Fibroblast of lung (primary cell): ENCODE data around the gene TMEM178B. TPM values are rescaled to one million over a fixed set of nuclear protein-coding genes. Genes with fewer than 3 reads are reported as not detected.

Experiments
- DNase-seq, 2 donors: peaks; one replicate each; pipeline versions ENCODE4 v3.0.0 to v3.0.0-alpha.2; 2010; ENCODE audit warnings: low read depth in 2 of 2
- H2AFZ ChIP-seq: 2 replicates; pipeline ENCODE4 v1.5.1; 2012; ENCODE audit warnings: low read length, control low read depth, inconsistent platforms
- H3K27ac ChIP-seq: 2 replicates; pipeline ENCODE4 v1.5.1; 2011; ENCODE audit warnings: low read length, control low read depth; ENCODE audit not compliant: insufficient read depth
- H3K27me3 ChIP-seq: 2 replicates; pipeline ENCODE4 v1.5.1; 2011; ENCODE audit warnings: mild to moderate bottlenecking, low read length; ENCODE audit not compliant: control insufficient read depth, insufficient read depth
- H3K36me3 ChIP-seq: 2 replicates; pipeline ENCODE4 v1.5.1; 2011; ENCODE audit warnings: low read length; ENCODE audit not compliant: control insufficient read depth, insufficient read depth
- H3K4me1 ChIP-seq: 2 replicates; pipeline ENCODE4 v1.5.1; 2011; ENCODE audit warnings: low read length; ENCODE audit not compliant: control insufficient read depth, insufficient read depth; ENCODE audit errors: extremely low read depth
- H3K4me2 ChIP-seq: 2 replicates; pipeline ENCODE4 v1.5.1; 2011; ENCODE audit warnings: low read length, control low read depth; ENCODE audit not compliant: insufficient read depth; ENCODE audit errors: extremely low read depth
- H3K4me3 ChIP-seq, 4 experiments: fragments of 200-600 bp in 1 of 4; sonication (generic) in 1 of 4; replicated peaks in 1 of 4; 2 replicates each; pipeline ENCODE4 v1.5.1; 2011 to 2016; ENCODE audit warnings: low read length in 4 of 4, low read depth in 3 of 4, mild to moderate bottlenecking in 3 of 4, control low read depth in 2 of 4, inconsistent platforms in 1 of 4, mixed read lengths in 1 of 4; ENCODE audit not compliant: insufficient read depth in 1 of 4; ENCODE audit errors: control extremely low read depth in 1 of 4
- H3K79me2 ChIP-seq: 2 replicates; pipeline ENCODE4 v1.5.1; 2012; ENCODE audit warnings: mild to moderate bottlenecking, low read length, inconsistent platforms; ENCODE audit not compliant: control insufficient read depth, insufficient read depth
- H3K9ac ChIP-seq: 2 replicates; pipeline ENCODE4 v1.5.1; 2011; ENCODE audit warnings: mild to moderate bottlenecking, low read length, control low read depth; ENCODE audit not compliant: insufficient read depth
- H3K9me3 ChIP-seq: 2 replicates; pipeline ENCODE4 v1.5.1; 2012; ENCODE audit warnings: low read depth, low read length; ENCODE audit not compliant: control insufficient read depth, insufficient read depth
- H4K20me1 ChIP-seq: 2 replicates; pipeline ENCODE4 v1.5.1; 2011; ENCODE audit warnings: low read length; ENCODE audit not compliant: control insufficient read depth, insufficient read depth; ENCODE audit errors: extremely low read depth
- EZH2 ChIP-seq: IDR thresholded peaks from 2 replicates; pipeline ENCODE4 v1.5.1; 2012; ENCODE audit warnings: low read length, control low read depth, mild to moderate bottlenecking; ENCODE audit errors: missing control alignments
- polyA plus RNA-seq, 2 donors: library from polyadenylated mRNA; depleted of rRNA in 1 of 2; stranded (reverse) in 1 of 2; unstranded in 1 of 2; fragments of >200 nt; gene quantifications; 2 replicates each; pipeline ENCODE4 v1.2.1, GENCODE V29; 2011 to 2012; ENCODE audit warnings: missing spikeins in 1 of 2
- total RNA-seq: library from RNA; depleted of rRNA; stranded (reverse); fragments of >200 nt; gene quantifications from 2 replicates; pipeline ENCODE4 v1.2.1, GENCODE V29; 2014
- TF ChIP-seq, protein P1 (sequence below), 2 donors: IDR thresholded peaks in 1 of 2; conservative IDR thresholded peaks in 1 of 2; 1 replicate in 1 of 2; 2 replicates in 1 of 2; pipeline ENCODE4 v1.5.1; 2011 to 2012; ENCODE audit warnings: low read length in 2 of 2, control low read depth in 1 of 2, inconsistent platforms in 1 of 2, low read depth in 1 of 2, mild to moderate bottlenecking in 1 of 2

The TMEM178B gene
- total and polyA plus RNA-seq, 2 donors (not counting 1 experiment from before 2014, with no cell fraction given) = under 0.01 to 0.14 TPM

DNA sequence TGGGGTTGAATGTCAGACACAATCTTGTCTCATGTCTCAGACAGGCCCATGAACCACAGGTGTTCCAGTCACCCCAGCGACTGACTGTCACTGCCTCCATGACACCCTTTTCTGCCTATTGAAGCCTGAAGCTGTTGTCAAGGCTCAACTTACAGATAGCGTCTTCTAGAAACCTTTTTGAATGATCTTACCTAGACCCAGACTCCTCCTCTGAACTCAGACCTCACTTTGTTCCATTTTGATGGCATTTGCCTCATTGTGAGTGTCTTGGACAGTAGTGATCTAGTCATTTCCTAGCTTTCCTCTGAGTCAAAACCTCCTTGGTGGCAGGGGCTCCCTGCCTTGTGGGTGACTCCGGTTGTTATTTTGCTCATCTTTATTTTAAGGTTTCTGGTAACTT is 379.0 kb downstream of the TMEM178B start:
- Histone ChIP-seq H2AFZ (no peak overlapping the region), H3K36me3 (no peaks in the 10 kb centered on the region), H3K9ac (no peak overlapping the region), H3K27me3 (no peaks in the 10 kb centered on the region), H4K20me1 (no peaks in the 10 kb centered on the region), H3K79me2 (no peaks in the 10 kb centered on the region), H3K27ac (no peak overlapping the region), H3K4me2 (no peak overlapping the region), H3K4me3 (no peak overlapping the region), H3K9me3 (no peaks in the 10 kb centered on the region), H3K4me1 (no peaks in the 10 kb centered on the region)
- TF ChIP-seq, protein P1, sequence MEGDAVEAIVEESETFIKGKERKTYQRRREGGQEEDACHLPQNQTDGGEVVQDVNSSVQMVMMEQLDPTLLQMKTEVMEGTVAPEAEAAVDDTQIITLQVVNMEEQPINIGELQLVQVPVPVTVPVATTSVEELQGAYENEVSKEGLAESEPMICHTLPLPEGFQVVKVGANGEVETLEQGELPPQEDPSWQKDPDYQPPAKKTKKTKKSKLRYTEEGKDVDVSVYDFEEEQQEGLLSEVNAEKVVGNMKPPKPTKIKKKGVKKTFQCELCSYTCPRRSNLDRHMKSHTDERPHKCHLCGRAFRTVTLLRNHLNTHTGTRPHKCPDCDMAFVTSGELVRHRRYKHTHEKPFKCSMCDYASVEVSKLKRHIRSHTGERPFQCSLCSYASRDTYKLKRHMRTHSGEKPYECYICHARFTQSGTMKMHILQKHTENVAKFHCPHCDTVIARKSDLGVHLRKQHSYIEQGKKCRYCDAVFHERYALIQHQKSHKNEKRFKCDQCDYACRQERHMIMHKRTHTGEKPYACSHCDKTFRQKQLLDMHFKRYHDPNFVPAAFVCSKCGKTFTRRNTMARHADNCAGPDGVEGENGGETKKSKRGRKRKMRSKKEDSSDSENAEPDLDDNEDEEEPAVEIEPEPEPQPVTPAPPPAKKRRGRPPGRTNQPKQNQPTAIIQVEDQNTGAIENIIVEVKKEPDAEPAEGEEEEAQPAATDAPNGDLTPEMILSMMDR (conservative IDR thresholded peaks at IDR 0.05 in 1 of 2, IDR thresholded peaks at IDR 0.05 in 1 of 2; ENCODE audit: low read depth in 1 of 2, low read length in 2 of 2) = no peak
- no peak for TF ChIP-seq EZH2
- DNase-seq = no peak

DNA sequence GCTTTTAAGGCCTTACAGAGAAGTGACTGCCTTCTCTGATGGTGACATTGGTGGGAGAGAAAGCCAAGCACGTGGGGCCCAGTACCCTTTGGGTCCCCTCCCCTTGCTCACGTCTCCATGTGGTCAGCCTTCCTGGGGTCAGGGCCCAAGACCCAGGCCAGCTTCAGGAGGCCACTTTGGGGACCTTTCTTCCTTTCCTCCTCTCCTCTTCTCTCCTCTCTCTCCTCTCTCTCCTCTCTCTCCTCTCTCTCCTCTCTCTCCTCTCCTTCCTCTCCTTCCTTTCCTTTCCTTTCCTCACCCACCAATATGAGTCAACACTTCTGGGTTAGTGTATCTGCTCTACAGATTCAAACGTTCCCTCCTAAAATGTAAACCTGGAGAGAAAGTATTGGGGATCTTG is 380.5 kb downstream of the TMEM178B start:
- Histone ChIP-seq H3K4me1 (no peaks in the 10 kb centered on the region), H3K9me3 (no peaks in the 10 kb centered on the region), H3K9ac (no peak overlapping the region), H3K4me2 (no peak overlapping the region), H3K27ac (no peak overlapping the region), H2AFZ (no peak overlapping the region), H3K36me3 (no peaks in the 10 kb centered on the region), H3K79me2 (no peaks in the 10 kb centered on the region), H4K20me1 (no peaks in the 10 kb centered on the region), H3K27me3 (no peaks in the 10 kb centered on the region), H3K4me3 (no peak overlapping the region)
- DNase-seq = no peak
- TF ChIP-seq, protein P1 (conservative IDR thresholded peaks at IDR 0.05 in 1 of 2, IDR thresholded peaks at IDR 0.05 in 1 of 2; ENCODE audit: low read depth in 1 of 2, low read length in 2 of 2) = no peak
- TF ChIP-seq EZH2 = no peak

DNA sequence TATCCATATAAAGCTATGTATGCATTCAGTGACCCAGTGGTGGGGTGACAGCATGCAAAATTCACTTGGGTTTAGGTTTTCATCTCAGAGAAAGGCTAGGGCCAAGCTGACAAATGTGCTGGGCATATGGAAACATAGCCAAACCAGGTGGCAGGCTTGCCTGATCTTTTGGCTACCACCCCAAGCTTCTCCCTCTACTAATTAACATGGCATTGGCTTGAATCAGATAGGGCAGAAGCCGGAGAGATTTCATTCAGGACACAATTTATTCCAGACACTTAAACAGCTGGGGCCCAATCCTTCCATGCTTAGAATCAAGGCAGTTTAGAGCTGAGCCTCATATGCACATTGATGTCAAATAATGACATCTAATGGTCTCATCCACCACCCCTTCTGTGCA is 381.9 kb downstream of the TMEM178B start:
- H2AFZ ChIP-seq = no peak overlapping the region
- no peaks in the 10 kb centered on the region for H3K27me3 ChIP-seq
- TF ChIP-seq EZH2 = no peak
- TF ChIP-seq, protein P1 (conservative IDR thresholded peaks at IDR 0.05 in 1 of 2, IDR thresholded peaks at IDR 0.05 in 1 of 2; ENCODE audit: low read depth in 1 of 2, low read length in 2 of 2) = no peak
- H3K4me2 ChIP-seq = no peak overlapping the region
- no peaks in the 10 kb centered on the region for H3K36me3 ChIP-seq
- no peaks in the 10 kb centered on the region for H3K9me3 ChIP-seq
- no peak overlapping the region for H3K4me3 ChIP-seq
- no peak overlapping the region for H3K9ac ChIP-seq
- H3K4me1 ChIP-seq = no peaks in the 10 kb centered on the region
- H3K79me2 ChIP-seq = no peaks in the 10 kb centered on the region
- DNase-seq = no peak
- no peaks in the 10 kb centered on the region for H4K20me1 ChIP-seq
- H3K27ac ChIP-seq = no peak overlapping the region
